ENCODE results near the gene LNX1. TPM values are rescaled to one million over a fixed set of nuclear protein-coding genes. Genes with fewer than 3 reads are reported as not detected.

LNX1 gene
- total and polyA plus RNA-seq, 2 of the 13 experiments (the other 11 are each of a cell fraction or from before 2014, with no cell fraction given), result 0.49 TPM

DNA sequence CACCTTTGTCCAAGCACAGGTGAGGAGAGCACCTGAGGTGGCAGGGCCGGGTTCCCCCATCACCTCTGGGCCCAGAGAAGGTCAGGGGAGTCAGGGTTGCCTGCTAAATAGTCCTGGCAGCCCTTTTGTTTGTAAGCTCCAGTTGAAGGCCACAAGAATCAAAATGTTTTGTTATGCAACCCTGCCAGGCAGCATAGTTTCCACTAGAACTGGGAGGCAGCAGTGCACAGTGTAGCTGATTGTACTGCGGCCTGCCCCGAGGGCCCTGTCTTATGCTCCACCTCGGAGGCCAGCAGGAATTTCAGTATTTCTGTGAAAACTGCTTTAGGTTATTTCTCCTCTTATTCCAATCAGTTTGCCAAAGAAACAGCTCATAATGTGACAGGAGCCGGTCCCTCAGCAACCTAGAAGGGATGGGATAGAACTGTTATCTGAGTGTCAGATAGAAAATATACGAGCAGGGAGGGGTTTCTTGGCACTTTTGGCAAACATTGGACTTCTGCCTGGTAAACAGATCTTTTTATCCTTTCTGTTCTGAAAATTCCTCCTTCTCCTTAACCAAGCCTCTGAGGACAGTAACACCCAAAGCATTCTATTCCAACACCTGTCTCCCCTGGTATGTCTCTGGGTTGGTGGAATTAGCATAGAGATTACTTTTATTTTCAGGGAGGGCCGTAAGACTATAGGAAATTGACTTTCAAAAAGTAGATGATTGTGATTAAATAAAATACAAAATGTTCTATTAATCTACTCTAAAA is 93.6 kb downstream of the LNX1 start (continued):
- TF ChIP-seq, protein P1, sequence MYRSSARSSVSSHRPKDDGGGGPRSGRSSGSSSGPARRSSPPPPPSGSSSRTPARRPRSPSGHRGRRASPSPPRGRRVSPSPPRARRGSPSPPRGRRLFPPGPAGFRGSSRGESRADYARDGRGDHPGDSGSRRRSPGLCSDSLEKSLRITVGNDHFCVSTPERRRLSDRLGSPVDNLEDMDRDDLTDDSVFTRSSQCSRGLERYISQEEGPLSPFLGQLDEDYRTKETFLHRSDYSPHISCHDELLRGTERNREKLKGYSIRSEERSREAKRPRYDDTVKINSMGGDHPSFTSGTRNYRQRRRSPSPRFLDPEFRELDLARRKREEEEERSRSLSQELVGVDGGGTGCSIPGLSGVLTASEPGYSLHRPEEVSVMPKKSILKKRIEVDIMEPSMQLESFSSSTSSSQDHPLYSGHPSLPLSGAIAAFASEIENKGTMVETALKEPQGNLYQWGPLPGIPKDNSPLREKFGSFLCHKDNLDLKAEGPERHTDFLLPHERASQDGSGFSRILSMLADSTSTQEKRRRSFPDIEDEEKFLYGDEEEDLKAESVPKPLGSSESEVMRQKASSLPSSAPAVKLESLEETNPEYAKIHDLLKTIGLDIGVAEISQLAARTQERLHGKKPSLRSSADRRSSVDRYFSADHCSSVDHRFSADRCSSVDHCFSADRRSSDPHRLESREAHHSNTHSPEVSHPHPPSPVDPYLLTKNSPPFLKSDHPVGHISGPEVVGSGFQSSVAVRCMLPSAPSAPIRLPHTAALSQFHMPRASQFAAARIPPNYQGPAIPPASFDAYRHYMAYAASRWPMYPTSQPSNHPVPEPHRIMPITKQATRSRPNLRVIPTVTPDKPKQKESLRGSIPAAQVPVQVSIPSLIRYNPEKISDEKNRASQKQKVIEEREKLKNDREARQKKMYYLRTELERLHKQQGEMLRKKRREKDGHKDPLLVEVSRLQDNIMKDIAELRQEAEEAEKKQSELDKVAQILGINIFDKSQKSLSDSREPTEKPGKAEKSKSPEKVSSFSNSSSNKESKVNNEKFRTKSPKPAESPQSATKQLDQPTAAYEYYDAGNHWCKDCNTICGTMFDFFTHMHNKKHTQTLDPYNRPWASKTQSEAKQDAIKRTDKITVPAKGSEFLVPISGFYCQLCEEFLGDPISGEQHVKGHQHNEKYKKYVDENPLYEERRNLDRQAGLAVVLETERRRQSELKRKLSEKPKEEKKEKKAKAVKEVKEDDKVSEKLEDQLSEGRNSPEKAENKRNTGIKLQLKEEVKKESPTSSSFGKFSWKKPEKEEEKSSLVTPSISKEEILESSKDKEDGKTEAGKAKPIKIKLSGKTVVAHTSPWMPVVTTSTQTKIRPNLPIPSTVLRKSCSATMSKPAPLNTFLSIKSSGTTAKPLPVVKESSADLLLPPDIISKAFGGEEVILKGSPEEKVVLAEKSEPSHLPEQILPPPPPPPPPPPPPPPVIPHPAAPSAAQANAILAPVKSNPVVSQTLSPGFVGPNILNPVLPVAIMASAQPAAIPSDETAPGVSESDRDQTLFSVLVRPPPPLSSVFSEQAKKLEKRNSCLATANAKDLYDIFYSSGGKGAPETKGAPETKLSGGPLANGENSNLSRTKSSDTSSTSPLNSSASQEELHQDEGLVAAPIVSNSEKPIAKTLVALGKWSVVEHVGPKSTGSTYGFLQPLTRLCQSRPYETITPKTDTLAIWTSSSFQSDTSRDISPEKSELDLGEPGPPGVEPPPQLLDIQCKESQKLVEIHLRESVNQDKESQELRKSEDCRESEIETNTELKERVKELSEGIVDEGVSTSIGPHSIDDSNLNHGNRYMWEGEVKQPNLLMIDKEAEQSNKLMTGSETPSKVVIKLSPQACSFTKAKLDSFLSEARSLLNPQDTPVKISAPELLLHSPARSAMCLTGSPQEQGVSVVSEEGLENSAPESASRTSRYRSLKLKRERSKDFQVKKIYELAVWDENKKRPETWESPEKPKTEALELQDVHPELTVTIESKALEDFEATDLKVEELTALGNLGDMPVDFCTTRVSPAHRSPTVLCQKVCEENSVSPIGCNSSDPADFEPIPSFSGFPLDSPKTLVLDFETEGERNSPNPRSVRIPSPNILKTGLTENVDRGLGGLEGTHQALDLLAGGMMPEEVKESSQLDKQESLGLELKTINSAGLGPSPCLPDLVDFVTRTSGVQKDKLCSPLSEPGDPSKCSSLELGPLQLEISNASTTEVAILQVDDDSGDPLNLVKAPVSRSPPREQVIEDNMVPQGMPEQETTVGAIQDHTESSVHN (CRISPR knock-in tag; IDR thresholded peaks at IDR 0.05), result no peak
- TF ChIP-seq REPIN1 (CRISPR knock-in tag; IDR thresholded peaks at IDR 0.05; ENCODE audit: borderline replicate concordance, low read depth) (peak; percentile 37; the same call in 1 of the 2 replicates), NR2F6 (IDR thresholded peaks at IDR 0.05) (no peak; the same call in 1 of the 2 replicates), NR2F6 (CRISPR knock-in tag; IDR thresholded peaks at IDR 0.05) (peak; percentile 22; the same call in 1 of the 2 replicates), SUZ12 (IDR thresholded peaks at IDR 0.05; ENCODE audit: low read depth, low read length) (no peak), ZNF460 (CRISPR knock-in tag; IDR thresholded peaks at IDR 0.05; ENCODE audit: borderline replicate concordance) (no peak)

All from HepG2 (cell line).